GM12878 (cell line): ENCODE measurements around the gene GNPTAB.

Source experiments
- CHD2 ChIP-seq: IDR thresholded peaks from 2 replicates; pipeline ENCODE4 v1.6.1; 2011; ENCODE audit warnings: low read depth, low read length, improper control_type of control experiment, borderline replicate concordance
- EP300 ChIP-seq, 2 experiments: fragments of 150-350 bp in 1 of 2; IDR thresholded peaks; 2 replicates each; pipeline ENCODE4 v1.6.1; 2011 to 2012; ENCODE audit warnings: low read depth in 2 of 2, low read length in 2 of 2, borderline replicate concordance in 1 of 2, improper control_type of control experiment in 1 of 2, inconsistent platforms in 1 of 2; ENCODE audit not compliant: control insufficient read depth in 1 of 2
- POLR2AphosphoS2 ChIP-seq: IDR thresholded peaks from 2 replicates; pipeline ENCODE4 v1.6.1; 2011; ENCODE audit warnings: low read depth, mild to moderate bottlenecking, low read length, improper control_type of control experiment, moderate library complexity
- TBL1XR1 ChIP-seq: IDR thresholded peaks from 2 replicates; pipeline ENCODE4 v1.6.1; 2012; ENCODE audit warnings: low read depth, low read length, improper control_type of control experiment
- TF ChIP-seq, protein P1 (sequence below): IDR thresholded peaks from 2 replicates; pipeline ENCODE4 v1.6.1; 2012; ENCODE audit warnings: mild to moderate bottlenecking, low read depth, low read length

DNA sequence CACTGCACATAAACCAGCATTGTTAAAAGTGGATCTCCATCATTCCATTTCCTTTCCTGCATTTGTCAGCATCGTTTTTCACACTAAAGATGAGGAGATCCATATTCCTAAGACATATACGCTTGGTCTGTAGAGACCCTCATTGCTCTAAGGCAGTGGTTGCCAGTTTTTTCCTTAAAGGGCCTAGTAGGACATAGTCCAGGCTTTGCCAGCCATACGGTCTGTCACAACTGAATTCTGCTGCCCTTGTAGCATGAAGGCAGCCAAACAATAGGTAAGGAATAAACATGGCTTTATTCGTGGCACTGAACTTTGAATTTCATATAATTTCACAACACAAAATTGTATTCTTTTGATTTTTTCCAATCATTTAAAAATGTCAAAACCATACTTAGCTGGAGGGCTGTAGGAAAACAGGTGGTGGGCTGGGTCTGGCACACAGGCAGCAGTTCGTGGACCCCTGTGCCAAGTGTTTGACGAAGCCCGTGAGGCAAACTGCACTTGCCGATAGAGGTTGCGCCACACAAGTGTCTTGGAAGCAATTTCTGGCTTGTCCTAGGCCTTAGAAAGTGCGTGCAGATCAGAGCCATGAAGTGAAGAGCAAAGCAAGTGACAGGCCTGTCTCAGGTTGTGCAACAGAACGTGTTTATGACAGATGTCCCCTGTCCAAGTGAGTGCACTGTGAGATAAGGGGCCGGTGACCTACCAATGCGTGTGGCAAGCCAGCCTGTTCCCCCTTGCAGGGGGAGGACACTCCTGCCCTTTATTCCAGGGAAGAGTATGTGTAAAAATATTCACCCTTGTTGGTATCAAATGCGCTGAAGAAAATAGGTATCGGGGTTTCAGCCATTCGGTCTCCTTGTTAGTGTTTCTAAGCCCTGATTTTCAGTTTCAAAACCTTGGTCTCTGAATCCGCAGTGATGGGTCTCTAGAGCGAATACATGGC is 134.2 kb downstream of the GNPTAB start:
- TF ChIP-seq EP300 (IDR thresholded peaks at IDR 0.05; ENCODE audit: borderline replicate concordance in 1 of 2, control insufficient read depth in 1 of 2, low read depth in 2 of 2, low read length in 2 of 2): no peak
- TF ChIP-seq, protein P1, sequence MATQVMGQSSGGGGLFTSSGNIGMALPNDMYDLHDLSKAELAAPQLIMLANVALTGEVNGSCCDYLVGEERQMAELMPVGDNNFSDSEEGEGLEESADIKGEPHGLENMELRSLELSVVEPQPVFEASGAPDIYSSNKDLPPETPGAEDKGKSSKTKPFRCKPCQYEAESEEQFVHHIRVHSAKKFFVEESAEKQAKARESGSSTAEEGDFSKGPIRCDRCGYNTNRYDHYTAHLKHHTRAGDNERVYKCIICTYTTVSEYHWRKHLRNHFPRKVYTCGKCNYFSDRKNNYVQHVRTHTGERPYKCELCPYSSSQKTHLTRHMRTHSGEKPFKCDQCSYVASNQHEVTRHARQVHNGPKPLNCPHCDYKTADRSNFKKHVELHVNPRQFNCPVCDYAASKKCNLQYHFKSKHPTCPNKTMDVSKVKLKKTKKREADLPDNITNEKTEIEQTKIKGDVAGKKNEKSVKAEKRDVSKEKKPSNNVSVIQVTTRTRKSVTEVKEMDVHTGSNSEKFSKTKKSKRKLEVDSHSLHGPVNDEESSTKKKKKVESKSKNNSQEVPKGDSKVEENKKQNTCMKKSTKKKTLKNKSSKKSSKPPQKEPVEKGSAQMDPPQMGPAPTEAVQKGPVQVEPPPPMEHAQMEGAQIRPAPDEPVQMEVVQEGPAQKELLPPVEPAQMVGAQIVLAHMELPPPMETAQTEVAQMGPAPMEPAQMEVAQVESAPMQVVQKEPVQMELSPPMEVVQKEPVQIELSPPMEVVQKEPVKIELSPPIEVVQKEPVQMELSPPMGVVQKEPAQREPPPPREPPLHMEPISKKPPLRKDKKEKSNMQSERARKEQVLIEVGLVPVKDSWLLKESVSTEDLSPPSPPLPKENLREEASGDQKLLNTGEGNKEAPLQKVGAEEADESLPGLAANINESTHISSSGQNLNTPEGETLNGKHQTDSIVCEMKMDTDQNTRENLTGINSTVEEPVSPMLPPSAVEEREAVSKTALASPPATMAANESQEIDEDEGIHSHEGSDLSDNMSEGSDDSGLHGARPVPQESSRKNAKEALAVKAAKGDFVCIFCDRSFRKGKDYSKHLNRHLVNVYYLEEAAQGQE: no peak
- no peak for TF ChIP-seq POLR2AphosphoS2
- no peak for TF ChIP-seq TBL1XR1
- TF ChIP-seq CHD2: no peak
